ENCODE measurements around the gene A1BG. TPM values are rescaled to one million over a fixed set of nuclear protein-coding genes. Genes with fewer than 3 reads are reported as not detected.
"Not testable (repeated sequence)": the region's sequence is repeated elsewhere in the genome, so short reads cannot be mapped to it uniquely, and the experiment has no call there.

A1BG gene
- total RNA-seq, 2 donors from 2014 or later: 12.4 to 15.4 TPM

GRCh38 chr19:58376724-58377123, 23.4 kb upstream of the A1BG start:
- H3K9me3 Mint-ChIP-seq; H3K4me3 Mint-ChIP-seq; H3K27me3 Mint-ChIP-seq; H3K36me3 Mint-ChIP-seq (ENCODE audit: low read depth); H3K27ac Mint-ChIP-seq; ATAC-seq (replicated peaks); H3K4me1 Mint-ChIP-seq: not testable (repeated sequence)

DNA sequence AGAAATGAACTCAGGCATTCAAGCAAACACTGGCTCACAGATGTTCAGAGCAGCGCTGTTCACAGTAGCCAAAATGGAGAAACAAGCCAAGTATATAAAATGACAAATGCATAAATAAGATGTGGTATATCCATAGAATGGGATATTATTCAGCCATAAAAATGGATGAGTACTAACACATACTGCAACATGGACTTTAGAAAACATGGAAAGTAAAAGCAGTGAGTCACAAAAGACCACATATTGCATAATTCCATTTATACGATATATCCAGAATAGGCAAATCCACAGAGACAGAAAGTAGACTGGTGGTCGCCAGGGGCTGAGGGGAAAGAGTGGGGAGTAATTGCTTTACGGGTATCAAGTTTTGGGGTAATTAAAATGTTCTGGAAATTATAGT, 20.9 kb upstream of the A1BG start:
- no peaks in the 10 kb centered on the region for H3K36me3 Mint-ChIP-seq (ENCODE audit: low read depth)
- H3K4me3 Mint-ChIP-seq: no peak overlapping the region

GRCh38 chr19:58372311-58373133, 19.2 kb upstream of the A1BG start:
- no peaks in the 10 kb centered on the region for H3K9me3 Mint-ChIP-seq
- H3K27me3 Mint-ChIP-seq: no peaks in the 10 kb centered on the region
- H3K4me3 Mint-ChIP-seq: no peak overlapping the region
- no peaks in the 10 kb centered on the region for H3K4me1 Mint-ChIP-seq
- ATAC-seq (replicated peaks): no peak
- no peaks in the 10 kb centered on the region for H3K36me3 Mint-ChIP-seq (ENCODE audit: low read depth)
- H3K27ac Mint-ChIP-seq: no peak overlapping the region

More for the DNA sequence above, 20.9 kb upstream of the A1BG start:
- no peaks in the 10 kb centered on the region for H3K4me1 Mint-ChIP-seq
- H3K27me3 Mint-ChIP-seq: no peaks in the 10 kb centered on the region
- no peak for ATAC-seq (replicated peaks)
- no peaks in the 10 kb centered on the region for H3K9me3 Mint-ChIP-seq
- H3K27ac Mint-ChIP-seq: no peak overlapping the region

- no peak for ATAC-seq (replicated peaks)
- Mint-ChIP-seq H3K4me1 (no peaks in the 10 kb centered on the region), H3K27me3 (no peaks in the 10 kb centered on the region), H3K27ac (no peak overlapping the region), H3K9me3 (no peaks in the 10 kb centered on the region), H3K4me3 (no peak overlapping the region), H3K36me3 (ENCODE audit: low read depth) (no peaks in the 10 kb centered on the region)
Measured at GRCh38 chr19:58368561-58369360, 15.5 kb upstream of the A1BG start.

GRCh38 chr19:58367698-58368454, 14.6 kb upstream of the A1BG start:
- Mint-ChIP-seq H3K27me3 (no peaks in the 10 kb centered on the region), H3K4me1 (no peaks in the 10 kb centered on the region), H3K27ac (no peak overlapping the region), H3K4me3 (no peak overlapping the region), H3K9me3 (no peaks in the 10 kb centered on the region), H3K36me3 (ENCODE audit: low read depth) (no peaks in the 10 kb centered on the region)
- ATAC-seq (replicated peaks): no peak

DNA sequence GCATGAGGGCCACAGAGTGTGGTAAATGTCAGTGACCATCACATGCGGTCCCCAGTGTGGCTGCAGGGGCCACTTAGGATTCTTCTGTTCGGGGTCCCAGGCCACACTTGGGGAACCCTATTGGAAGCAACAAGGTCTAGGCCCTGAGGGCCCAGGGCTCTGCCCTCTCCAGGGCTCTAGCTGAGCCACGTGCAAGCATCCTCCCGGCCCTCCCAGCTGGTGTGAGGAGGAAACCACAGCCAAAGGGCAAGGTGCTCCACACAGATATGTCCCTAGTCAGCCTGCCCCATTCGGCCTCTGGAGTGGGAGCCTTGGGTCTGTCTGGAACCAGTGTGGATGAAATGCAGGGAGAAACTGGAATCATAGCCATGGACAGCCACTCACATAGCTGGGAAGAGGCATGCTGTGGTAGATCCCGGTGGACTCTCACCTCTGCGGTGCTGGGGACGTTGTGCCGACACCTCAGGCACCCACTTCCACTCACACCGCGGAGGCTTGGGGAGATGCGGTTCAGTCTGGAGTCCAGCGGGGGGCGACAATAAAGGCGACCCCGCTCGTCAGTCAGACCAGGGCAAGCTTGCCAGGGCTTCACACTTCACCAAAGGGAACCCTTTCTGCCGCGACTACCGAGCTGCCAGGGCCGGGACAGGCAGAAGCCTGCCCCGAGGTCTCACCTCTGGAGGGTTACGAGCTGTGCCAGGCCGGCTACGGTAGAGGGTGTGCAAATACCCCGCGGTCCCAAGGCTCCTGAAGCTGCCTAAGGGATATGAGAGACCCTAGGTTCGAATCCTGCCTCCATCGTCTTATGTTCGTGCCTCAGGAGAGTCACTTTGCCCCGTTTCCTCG, 13.5 kb upstream of the A1BG start:
- no peak overlapping the region for H3K27ac Mint-ChIP-seq
- no peak overlapping the region for H3K4me3 Mint-ChIP-seq
- no peaks in the 10 kb centered on the region for H3K27me3 Mint-ChIP-seq
- H3K9me3 Mint-ChIP-seq: no peaks in the 10 kb centered on the region
- no peaks in the 10 kb centered on the region for H3K36me3 Mint-ChIP-seq (ENCODE audit: low read depth)
- ATAC-seq (replicated peaks): no peak
- H3K4me1 Mint-ChIP-seq: no peaks in the 10 kb centered on the region

- Mint-ChIP-seq H3K4me1 (no peaks in the 10 kb centered on the region), H3K27ac (no peak overlapping the region), H3K36me3 (ENCODE audit: low read depth) (no peaks in the 10 kb centered on the region), H3K4me3 (no peak overlapping the region), H3K9me3 (no peaks in the 10 kb centered on the region), H3K27me3 (no peaks in the 10 kb centered on the region)
- ATAC-seq (replicated peaks): no peak
Measured at GRCh38 chr19:58364146-58364545, 10.9 kb upstream of the A1BG start.

DNA sequence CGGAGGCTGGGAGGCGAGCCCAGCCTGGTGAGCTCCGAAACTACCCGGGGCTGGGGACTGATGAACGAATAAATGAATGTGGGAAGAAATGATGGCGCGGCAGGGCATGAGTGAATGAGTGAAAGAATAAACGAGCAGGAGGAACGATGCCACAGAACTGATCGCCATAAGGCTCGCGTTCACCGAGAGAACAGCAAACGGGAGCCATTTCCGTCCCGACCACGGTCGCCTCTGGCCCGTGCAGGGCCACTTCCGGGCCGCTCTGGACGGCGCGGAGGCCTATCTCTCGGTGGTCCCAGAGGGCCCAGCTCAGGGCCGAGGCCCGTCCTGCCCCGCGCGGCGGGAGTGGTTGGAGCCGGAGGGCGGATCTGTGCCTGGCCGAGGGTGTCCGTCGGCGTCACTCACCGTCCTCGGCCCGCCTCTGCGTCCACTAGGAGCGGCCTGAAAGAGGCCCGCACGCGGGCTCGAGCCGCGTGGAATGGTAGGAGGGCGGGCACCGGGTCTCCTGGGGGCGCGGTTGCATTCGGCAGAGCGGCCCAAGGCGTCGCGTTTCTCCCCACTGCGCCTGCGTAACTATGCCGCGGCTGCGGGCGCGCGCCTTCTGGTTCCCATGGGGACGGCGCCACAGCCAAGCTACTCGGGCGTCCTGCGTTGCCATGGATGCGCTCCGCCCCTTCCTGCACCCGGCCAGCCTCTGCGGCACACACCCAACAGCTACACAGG, 9.1 kb upstream of the A1BG start, which contains the start of gene ZNF497:
TSS of gene ZNF497 (minus strand) at position 480 of the 723 bp plus-strand sequence. CDS start 5,116 bp downstream, outside the sequence.
- Mint-ChIP-seq H3K27me3 (no peaks in the 10 kb centered on the region), H3K4me3 (peak within 1 kb of the TSS; percentile 95), H3K27ac (peak within 1 kb of the TSS; percentile 93), H3K9me3 (no peaks in the 10 kb centered on the region), H3K36me3 (ENCODE audit: low read depth) (no peaks in the 10 kb centered on the region), H3K4me1 (no peaks in the 10 kb centered on the region)
- peak; percentile 98 for ATAC-seq (replicated peaks)

DNA sequence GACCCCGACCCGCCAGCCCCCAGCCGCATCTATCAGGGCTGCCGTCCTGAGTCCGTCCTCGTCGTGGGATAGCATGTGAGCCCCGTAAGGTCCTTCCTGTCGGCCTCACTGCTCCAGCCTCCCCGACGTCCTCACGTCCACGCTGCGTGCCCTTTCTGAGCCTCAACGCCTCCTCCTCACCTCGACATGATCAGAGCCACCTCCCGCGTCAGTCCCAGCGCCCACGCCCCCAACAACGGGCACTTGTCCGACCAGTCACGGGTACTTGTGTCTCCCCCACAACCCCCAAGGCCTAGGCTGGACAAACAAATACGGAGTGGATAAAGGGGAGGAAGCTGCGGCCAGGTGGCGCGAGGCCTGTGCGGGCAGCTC, 8.6 kb upstream of the A1BG start:
- no peaks in the 10 kb centered on the region for H3K9me3 Mint-ChIP-seq
- H3K27me3 Mint-ChIP-seq: no peaks in the 10 kb centered on the region
- peak overlapping the region; percentile 93 for H3K27ac Mint-ChIP-seq
- H3K4me3 Mint-ChIP-seq: peak overlapping the region; percentile 95
- ATAC-seq (replicated peaks): peak; percentile 45
- H3K4me1 Mint-ChIP-seq: no peaks in the 10 kb centered on the region
- H3K36me3 Mint-ChIP-seq (ENCODE audit: low read depth): no peaks in the 10 kb centered on the region

DNA sequence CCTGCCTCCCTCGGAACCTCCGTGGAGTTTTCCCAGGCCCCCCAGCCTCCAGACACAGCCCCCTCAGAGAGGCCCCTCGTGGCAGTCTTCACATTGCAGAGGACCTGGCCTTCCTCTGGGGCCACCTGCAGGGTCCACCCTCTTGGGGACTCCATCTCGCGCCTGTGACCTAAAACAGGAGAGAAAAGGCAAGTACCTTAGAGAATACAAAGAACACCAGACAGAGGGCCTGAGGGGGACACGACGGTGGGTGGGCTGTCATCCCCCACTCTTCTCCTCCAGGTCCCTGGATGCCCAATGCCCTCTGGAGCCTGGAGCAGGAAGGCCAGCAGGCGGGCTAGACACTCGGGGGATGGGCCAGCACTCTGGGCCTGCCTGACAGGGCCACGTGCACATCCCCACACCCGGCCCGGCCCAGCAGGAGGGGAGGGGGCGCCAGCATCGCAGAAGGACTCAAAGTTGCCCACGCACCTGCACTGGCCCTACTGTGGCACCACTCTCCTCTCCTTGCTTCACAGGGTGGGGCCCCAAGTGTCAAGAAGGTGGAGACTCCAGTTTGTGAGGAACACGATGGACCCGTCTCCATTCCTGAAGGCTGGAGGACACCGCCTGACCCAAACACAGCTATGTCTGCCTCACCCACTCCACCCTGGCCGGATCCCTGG, 4.3 kb upstream of the A1BG start:
- no peaks in the 10 kb centered on the region for H3K27me3 Mint-ChIP-seq
- H3K27ac Mint-ChIP-seq: no peak overlapping the region
- no peaks in the 10 kb centered on the region for H3K9me3 Mint-ChIP-seq
- H3K4me1 Mint-ChIP-seq: no peaks in the 10 kb centered on the region
- no peak overlapping the region for H3K4me3 Mint-ChIP-seq
- ATAC-seq (replicated peaks): no peak
- H3K36me3 Mint-ChIP-seq (ENCODE audit: low read depth): no peaks in the 10 kb centered on the region

DNA sequence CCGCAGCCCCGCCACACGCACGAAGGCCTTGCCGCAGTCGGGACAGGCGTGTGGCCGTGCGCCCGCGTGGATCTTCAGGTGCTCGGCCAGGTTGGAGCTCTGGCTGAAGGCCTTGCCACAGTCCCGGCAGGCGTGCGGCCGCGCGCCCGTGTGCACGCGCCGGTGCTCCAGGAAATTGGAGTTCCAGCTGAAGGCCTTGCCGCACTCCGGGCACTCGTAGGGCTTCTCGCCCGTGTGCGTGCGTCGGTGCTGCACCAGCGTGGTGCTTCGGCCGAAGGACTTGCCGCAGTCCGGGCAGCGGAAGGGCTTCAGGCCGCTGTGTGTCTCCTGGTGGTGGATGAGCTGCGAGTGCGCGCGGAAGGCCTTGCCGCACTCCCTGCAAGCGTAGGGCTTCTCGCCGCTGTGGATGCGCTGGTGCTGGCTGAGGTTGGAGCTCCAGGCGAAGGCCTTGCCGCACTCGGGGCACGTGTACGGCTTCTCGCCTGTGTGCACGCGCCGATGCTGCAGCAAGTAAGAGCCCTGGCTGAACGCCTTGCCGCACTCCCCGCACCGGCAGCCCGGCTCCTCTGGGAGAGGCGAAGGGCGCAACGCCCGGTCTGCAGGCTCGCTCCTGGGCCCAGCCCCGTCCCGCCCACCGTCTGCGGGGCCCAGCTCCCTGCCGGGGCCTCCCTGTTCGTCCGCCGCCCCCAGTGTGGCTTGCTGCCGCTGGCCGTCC, 3.6 kb upstream of the A1BG start:
- H3K4me1 Mint-ChIP-seq: peaks cover 4% of the 10 kb centered on the region
- no peak overlapping the region for H3K4me3 Mint-ChIP-seq
- H3K9me3 Mint-ChIP-seq: no peaks in the 10 kb centered on the region
- no peak for ATAC-seq (replicated peaks)
- H3K36me3 Mint-ChIP-seq (ENCODE audit: low read depth): no peaks in the 10 kb centered on the region
- H3K27me3 Mint-ChIP-seq: no peaks in the 10 kb centered on the region
- H3K27ac Mint-ChIP-seq: no peak overlapping the region

- Mint-ChIP-seq H3K9me3 (no peaks in the 10 kb centered on the region), H3K4me3 (peak overlapping the region; percentile 26), H3K27ac (no peak overlapping the region), H3K36me3 (ENCODE audit: low read depth) (no peaks in the 10 kb centered on the region), H3K27me3 (no peaks in the 10 kb centered on the region), H3K4me1 (peaks cover 4% of the 10 kb centered on the region)
- peak; percentile 54 for ATAC-seq (replicated peaks)
Measured at GRCh38 chr19:58355908-58356765, 2.8 kb upstream of the A1BG start.
